Measurements from ENCODE around the gene MICU1.

- no peak for TF ChIP-seq POLR2A (IDR thresholded peaks at IDR 0.05; ENCODE audit: low read depth, low read length)
- TF ChIP-seq CTCF (IDR thresholded peaks at IDR 0.05; ENCODE audit: extremely low read depth in 1 of 2, insufficient read depth in 1 of 2, low read depth in 1 of 2, low read length in 2 of 2) = no peak
- no peak for TF ChIP-seq JUN (IDR thresholded peaks at IDR 0.05; ENCODE audit: borderline replicate concordance, insufficient read depth, insufficient read length, low read depth)
- TF ChIP-seq EZH2 (IDR thresholded peaks at IDR 0.05; ENCODE audit: borderline replicate concordance, low read depth, low read length, severe bottlenecking) = no peak
- no peak for TF ChIP-seq POLR2AphosphoS5 (IDR thresholded peaks at IDR 0.05; ENCODE audit: insufficient read depth, low read depth, low read length)
- TF ChIP-seq MYC (IDR thresholded peaks at IDR 0.05; ENCODE audit: low read depth, low read length) = no peak
- no peak for TF ChIP-seq MAX (IDR thresholded peaks at IDR 0.05; ENCODE audit: insufficient read depth, insufficient read length)
- TF ChIP-seq GATA2 (IDR thresholded peaks at IDR 0.05; ENCODE audit: insufficient read depth, insufficient read length, low read depth, low read length) = no peak
Measured at GRCh38 chr10:72523932-72524396, 101.9 kb downstream of the MICU1 start.

All from endothelial cell of umbilical vein (primary cell).